ENCODE results near the gene SLC11A1.

Gene SLC11A1

GRCh38 chr2:218406209-218406948 is 24.3 kb downstream of the SLC11A1 start:
- FAIRE-seq = peak; percentile 47

GRCh38 chr2:218406949-218407618 is 25.0 kb downstream of the SLC11A1 start:
- FAIRE-seq = no peak

- no peak for FAIRE-seq
These were observed 25.6 kb downstream of the SLC11A1 start for GRCh38 chr2:218407717-218408116.

GRCh38 chr2:218418321-218418716 is 36.2 kb downstream of the SLC11A1 start:
- FAIRE-seq = no peak

GRCh38 chr2:218418717-218419458 is 36.8 kb downstream of the SLC11A1 start, which contains the start of gene VIL1:
Gene VIL1, plus strand, starts transcription at chr2:218419123. Its CDS starts 4,656 bp downstream, at chr2:218423779.
- FAIRE-seq = no peak

GRCh38 chr2:218419630-218420216 is 37.6 kb downstream of the SLC11A1 start:
- no peak for FAIRE-seq

GRCh38 chr2:218421027-218421426 is 39.0 kb downstream of the SLC11A1 start:
- FAIRE-seq = no peak

- FAIRE-seq = no peak
These were observed 40.5 kb downstream of the SLC11A1 start for GRCh38 chr2:218422403-218423086.

- FAIRE-seq = no peak
These were observed 41.5 kb downstream of the SLC11A1 start for GRCh38 chr2:218423584-218423983.

- no peak for FAIRE-seq
These were observed 43.5 kb downstream of the SLC11A1 start for GRCh38 chr2:218425531-218425930.

- no peak for FAIRE-seq
These were observed 45.7 kb downstream of the SLC11A1 start for GRCh38 chr2:218427741-218428140.

- no peak for FAIRE-seq
These were observed 46.9 kb downstream of the SLC11A1 start for GRCh38 chr2:218428846-218429558.

GRCh38 chr2:218429911-218430692 is 48.0 kb downstream of the SLC11A1 start:
- FAIRE-seq = no peak

- FAIRE-seq = no peak
These were observed 48.6 kb downstream of the SLC11A1 start for GRCh38 chr2:218430721-218431120.

- FAIRE-seq = no peak
These were observed 49.8 kb downstream of the SLC11A1 start for GRCh38 chr2:218431878-218432277.

- FAIRE-seq = no peak
These were observed 50.7 kb downstream of the SLC11A1 start for GRCh38 chr2:218432676-218433365.

- FAIRE-seq = no peak
These were observed 52.4 kb downstream of the SLC11A1 start for GRCh38 chr2:218434456-218434855.

GRCh38 chr2:218435003-218435982 is 53.2 kb downstream of the SLC11A1 start:
- no peak for FAIRE-seq

GRCh38 chr2:218436992-218437391 is 54.9 kb downstream of the SLC11A1 start:
- FAIRE-seq = no peak

Measured in A204.1 (cell line).